HK-2 (cell line): ENCODE results near the gene LAMTOR5.
"Not testable (repeated sequence)": the region's sequence is repeated elsewhere in the genome, so short reads cannot be mapped to it uniquely, and the experiment has no call there.

ENCODE experiments used
- DNase-seq: peaks from one replicate; pipeline ENCODE4 v3.0.0-alpha.2; 2018; ENCODE audit not compliant: unreplicated experiment

The LAMTOR5 gene

GRCh38 chr1:110407260-110408210, at the start of gene LAMTOR5:
Gene LAMTOR5 (minus strand): TSS chr1:110407694. CDS start chr1:110407620, 74 bp downstream.
- DNase-seq, result peak; percentile 93

GRCh38 chr1:110457206-110457605, 49.7 kb upstream of the LAMTOR5 start:
- DNase-seq, result no peak

- no peak for DNase-seq
Observed at GRCh38 chr1:110455151-110455550, 47.7 kb upstream of the LAMTOR5 start.

- no peak for DNase-seq
Observed at GRCh38 chr1:110454328-110454727, 46.8 kb upstream of the LAMTOR5 start.

- no peak for DNase-seq
Observed at GRCh38 chr1:110453829-110454228, 46.3 kb upstream of the LAMTOR5 start.

GRCh38 chr1:110452330-110452729, 44.8 kb upstream of the LAMTOR5 start:
- no peak for DNase-seq

- DNase-seq, result no peak
Observed at GRCh38 chr1:110450929-110451328, 43.4 kb upstream of the LAMTOR5 start, which contains the start of gene PROK1. Gene PROK1 (plus strand): TSS chr1:110451149. CDS start chr1:110451217, 68 bp downstream.

GRCh38 chr1:110449661-110450651, 42.5 kb upstream of the LAMTOR5 start:
- no peak for DNase-seq

- DNase-seq, result no peak
Observed at GRCh38 chr1:110444561-110444960, 37.1 kb upstream of the LAMTOR5 start.

GRCh38 chr1:110443451-110443850, 36.0 kb upstream of the LAMTOR5 start:
- DNase-seq, result no peak

- DNase-seq, result no peak
Observed at GRCh38 chr1:110441888-110442287, 34.4 kb upstream of the LAMTOR5 start.

GRCh38 chr1:110440877-110441276, 33.4 kb upstream of the LAMTOR5 start:
- peak; percentile 8 for DNase-seq

GRCh38 chr1:110439873-110440272, 32.4 kb upstream of the LAMTOR5 start:
- DNase-seq, result not testable (repeated sequence)

GRCh38 chr1:110438893-110439292, 31.4 kb upstream of the LAMTOR5 start:
- DNase-seq, result no peak

GRCh38 chr1:110437645-110438299, 30.3 kb upstream of the LAMTOR5 start:
- not testable (repeated sequence) for DNase-seq

- DNase-seq, result no peak
Observed at GRCh38 chr1:110436635-110437034, 29.1 kb upstream of the LAMTOR5 start.

GRCh38 chr1:110434946-110435345, 27.5 kb upstream of the LAMTOR5 start:
- DNase-seq, result no peak

- DNase-seq, result peak; percentile 57
Observed at GRCh38 chr1:110433803-110434202, 26.3 kb upstream of the LAMTOR5 start.

- no peak for DNase-seq
Observed at GRCh38 chr1:110433213-110433612, 25.7 kb upstream of the LAMTOR5 start.

GRCh38 chr1:110430901-110431300, 23.4 kb upstream of the LAMTOR5 start:
- no peak for DNase-seq

- no peak for DNase-seq
Observed at GRCh38 chr1:110430366-110430765, 22.9 kb upstream of the LAMTOR5 start.

- no peak for DNase-seq
Observed at GRCh38 chr1:110428946-110429345, 21.5 kb upstream of the LAMTOR5 start.
